Neuron (in vitro differentiated cells): ENCODE measurements around the gene ZNF318.

Source experiments
- H2AFZ ChIP-seq: one replicate; pipeline ENCODE4 v1.6.1; 2013; ENCODE audit warnings: low read depth, mild to moderate bottlenecking, inconsistent platforms, low read length, moderate library complexity
- H3K27me3 ChIP-seq: one replicate; pipeline ENCODE4 v1.6.1; 2013; ENCODE audit warnings: low read length; ENCODE audit not compliant: insufficient read depth
- H3K36me3 ChIP-seq: one replicate; pipeline ENCODE4 v1.6.1; 2013; ENCODE audit warnings: low read length; ENCODE audit not compliant: insufficient read depth
- H3K4me1 ChIP-seq: one replicate; pipeline ENCODE4 v1.6.1; 2013; ENCODE audit warnings: low read length; ENCODE audit not compliant: insufficient read depth
- H3K4me3 ChIP-seq: 2 replicates; pipeline ENCODE4 v1.5.1; 2013; ENCODE audit warnings: mild to moderate bottlenecking, low read length, moderate library complexity
- H3K9me3 ChIP-seq: one replicate; pipeline ENCODE4 v1.6.1; 2013; ENCODE audit warnings: low read length

The ZNF318 gene

DNA sequence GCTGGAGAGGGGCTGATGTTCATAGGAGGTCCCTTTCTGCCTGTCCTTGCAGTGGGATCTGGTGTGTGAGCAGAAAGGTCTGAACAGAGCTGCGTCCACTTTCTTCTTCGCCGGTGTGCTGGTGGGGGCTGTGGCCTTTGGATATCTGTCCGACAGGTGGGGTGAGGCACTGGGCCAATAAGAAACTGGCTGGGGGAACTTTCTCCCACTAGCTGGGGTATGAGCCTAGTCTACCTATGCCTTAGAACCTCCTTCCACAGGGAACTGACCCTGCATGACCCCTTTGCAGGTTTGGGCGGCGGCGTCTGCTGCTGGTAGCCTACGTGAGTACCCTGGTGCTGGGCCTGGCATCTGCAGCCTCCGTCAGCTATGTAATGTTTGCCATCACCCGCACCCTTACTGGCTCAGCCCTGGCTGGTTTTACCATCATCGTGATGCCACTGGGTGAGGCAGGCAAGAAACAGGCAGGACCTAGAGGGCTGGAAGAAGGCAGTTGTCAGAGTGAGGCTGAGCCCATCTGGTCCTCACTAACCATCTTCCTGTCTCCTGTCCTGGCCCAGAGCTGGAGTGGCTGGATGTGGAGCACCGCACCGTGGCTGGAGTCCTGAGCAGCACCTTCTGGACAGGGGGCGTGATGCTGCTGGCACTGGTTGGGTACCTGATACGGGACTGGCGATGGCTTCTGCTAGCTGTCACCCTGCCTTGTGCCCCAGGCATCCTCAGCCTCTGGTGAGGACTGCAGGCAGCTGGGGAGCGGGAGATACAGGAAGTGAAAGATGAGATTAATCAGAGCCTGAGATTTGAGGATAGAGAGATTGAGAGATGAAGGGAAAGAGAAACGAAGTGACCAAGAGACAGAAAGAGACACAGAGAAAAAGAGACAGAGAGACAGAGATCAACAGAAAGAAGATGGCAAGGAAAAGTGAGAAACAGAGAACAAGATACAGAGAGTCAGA is 69.8 kb downstream of the ZNF318 start:
- peaks cover 25% of the 10 kb centered on the region for H3K27me3 ChIP-seq
- H3K36me3 ChIP-seq: no peaks in the 10 kb centered on the region
- H3K9me3 ChIP-seq: no peaks in the 10 kb centered on the region
- H3K4me3 ChIP-seq: no peak overlapping the region
- H2AFZ ChIP-seq: no peak overlapping the region
- peaks cover 12% of the 10 kb centered on the region for H3K4me1 ChIP-seq

DNA sequence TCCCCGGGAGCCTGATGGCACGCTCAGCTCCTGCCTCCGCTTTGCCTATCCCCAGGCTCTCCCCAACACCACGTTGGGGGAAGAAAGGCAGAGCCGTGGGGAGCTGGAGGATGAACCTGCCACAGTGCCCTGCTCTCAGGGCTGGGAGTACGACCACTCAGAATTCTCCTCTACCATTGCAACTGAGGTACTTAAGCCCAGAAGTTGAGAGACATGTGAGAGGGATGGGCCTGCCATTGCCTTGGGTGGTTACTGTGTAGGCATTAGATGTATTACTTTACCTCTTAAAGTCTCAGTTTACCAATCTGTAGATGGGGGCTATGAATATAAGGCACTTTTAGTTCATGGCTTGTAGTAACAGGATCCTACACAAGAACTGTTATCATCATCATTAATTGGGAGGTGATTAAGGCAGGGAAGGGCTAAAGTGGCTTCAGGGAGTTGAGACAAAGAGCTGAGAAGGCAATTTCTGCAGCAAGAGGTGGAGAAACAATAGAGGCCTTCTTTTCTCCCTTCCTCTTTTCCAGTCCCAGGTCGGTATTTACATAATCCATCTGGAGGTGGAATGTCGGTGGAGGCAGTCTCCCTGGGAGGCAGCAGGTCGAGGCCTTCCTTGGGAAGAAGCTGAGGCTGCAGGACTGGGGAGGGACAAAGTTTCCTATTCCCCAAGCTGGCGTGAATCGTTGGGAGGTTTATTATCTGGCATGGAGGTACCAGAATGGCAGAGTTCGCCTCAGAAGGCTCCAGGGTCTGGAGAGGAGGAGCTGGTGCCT is 70.7 kb downstream of the ZNF318 start:
- Histone ChIP-seq H3K27me3 (peaks cover 22% of the 10 kb centered on the region), H3K4me3 (no peak overlapping the region), H2AFZ (no peak overlapping the region), H3K9me3 (no peaks in the 10 kb centered on the region), H3K36me3 (no peaks in the 10 kb centered on the region), H3K4me1 (peaks cover 12% of the 10 kb centered on the region)

DNA sequence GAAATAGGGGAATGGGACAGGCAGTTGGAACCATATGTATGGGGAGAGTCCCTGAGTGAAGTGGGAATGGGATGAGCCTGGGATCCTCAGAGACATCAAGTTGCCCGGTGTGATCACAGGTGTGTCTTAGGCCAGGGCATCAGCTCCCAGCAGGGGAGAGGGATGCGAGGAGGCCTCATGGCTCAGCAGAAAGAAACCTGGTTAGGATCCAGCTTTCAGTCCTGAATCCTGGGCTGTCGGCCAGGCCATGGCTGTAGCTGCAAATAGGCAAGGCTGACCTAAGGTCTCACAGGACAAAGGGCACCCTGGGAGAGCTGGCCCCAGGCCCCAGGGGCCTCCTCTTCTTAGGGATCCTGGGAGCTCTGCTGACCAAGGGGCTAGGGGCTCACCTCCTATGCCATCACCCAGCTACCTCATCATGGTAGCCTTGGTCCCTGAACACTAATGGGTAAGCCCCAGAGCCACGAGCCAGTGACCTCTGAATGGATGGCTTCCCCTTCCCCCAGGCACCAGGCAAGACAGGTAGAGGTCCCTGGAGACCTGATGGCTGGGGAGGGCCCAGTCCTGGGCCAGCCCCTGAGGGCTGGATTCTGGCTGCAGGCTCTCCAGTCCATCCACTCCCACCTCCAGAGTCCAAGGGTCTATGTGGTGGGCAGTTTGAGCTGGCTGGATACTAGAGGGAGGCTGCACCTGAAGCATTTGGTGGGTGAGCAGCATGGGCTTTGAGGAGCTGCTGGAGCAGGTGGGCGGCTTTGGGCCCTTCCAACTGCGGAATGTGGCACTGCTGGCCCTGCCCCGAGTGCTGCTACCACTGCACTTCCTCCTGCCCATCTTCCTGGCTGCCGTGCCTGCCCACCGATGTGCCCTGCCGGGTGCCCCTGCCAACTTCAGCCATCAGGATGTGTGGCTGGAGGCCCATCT is 71.5 kb downstream of the ZNF318 start, which contains the start of gene SLC22A7:
SLC22A7 (plus strand) TSS at position 617 of the 921 bp plus-strand sequence; CDS start at position 716, 99 bp downstream.
- H3K4me3 ChIP-seq: no peak within 1 kb of the TSS
- peaks cover 12% of the 10 kb centered on the region for H3K4me1 ChIP-seq
- peaks cover 18% of the 10 kb centered on the region for H3K27me3 ChIP-seq
- H3K36me3 ChIP-seq: no peaks in the 10 kb centered on the region
- H3K9me3 ChIP-seq: no peaks in the 10 kb centered on the region
- no peak within 1 kb of the TSS for H2AFZ ChIP-seq

GRCh38 chr6:43296780-43297497 is 72.5 kb downstream of the ZNF318 start:
- no peaks in the 10 kb centered on the region for H3K36me3 ChIP-seq
- H3K27me3 ChIP-seq: peaks cover 18% of the 10 kb centered on the region
- H2AFZ ChIP-seq: no peak overlapping the region
- H3K4me3 ChIP-seq: no peak overlapping the region
- H3K9me3 ChIP-seq: no peaks in the 10 kb centered on the region
- peaks cover 12% of the 10 kb centered on the region for H3K4me1 ChIP-seq

DNA sequence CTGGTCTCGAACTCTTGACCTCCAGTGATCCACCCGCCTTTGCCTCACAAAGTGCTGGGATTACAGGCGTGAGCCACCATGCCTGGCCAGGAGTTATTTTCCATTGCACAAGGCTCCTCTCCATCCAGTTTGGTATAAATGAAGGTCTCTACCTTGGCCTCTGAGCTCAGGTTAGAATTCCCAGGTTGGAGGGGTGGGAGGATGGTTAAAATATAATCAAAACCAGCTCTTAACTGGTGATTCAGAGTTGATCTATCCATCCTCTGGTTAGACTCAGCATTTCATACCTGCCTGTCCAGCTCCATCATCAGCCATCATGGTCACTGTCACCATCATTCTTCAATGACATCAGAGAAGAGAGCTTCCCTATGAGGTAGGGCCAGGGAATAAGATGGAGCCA is 74.0 kb downstream of the ZNF318 start:
- Histone ChIP-seq H3K4me1 (peaks cover 12% of the 10 kb centered on the region), H3K27me3 (peaks cover 13% of the 10 kb centered on the region), H3K9me3 (no peaks in the 10 kb centered on the region), H3K36me3 (no peaks in the 10 kb centered on the region), H2AFZ (no peak overlapping the region), H3K4me3 (no peak overlapping the region)

DNA sequence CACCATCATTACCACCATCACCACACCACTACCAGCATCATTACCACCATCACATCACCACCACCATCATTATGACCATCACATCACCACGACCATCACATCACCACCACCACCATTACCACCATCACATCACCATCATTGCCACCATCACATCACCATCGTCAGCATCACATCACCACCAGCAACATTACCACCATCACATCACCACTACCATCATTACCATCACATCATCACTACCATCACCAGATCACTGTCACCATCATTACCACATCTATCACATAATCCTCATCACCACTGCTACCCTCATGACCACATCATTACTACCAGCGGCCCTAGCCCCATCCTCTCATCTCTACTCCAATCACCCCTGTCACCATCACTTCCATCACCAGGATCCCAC is 74.9 kb downstream of the ZNF318 start:
- H3K9me3 ChIP-seq: no peaks in the 10 kb centered on the region
- H2AFZ ChIP-seq: no peak overlapping the region
- peaks cover 12% of the 10 kb centered on the region for H3K4me1 ChIP-seq
- peaks cover 9% of the 10 kb centered on the region for H3K27me3 ChIP-seq
- H3K4me3 ChIP-seq: no peak overlapping the region
- no peaks in the 10 kb centered on the region for H3K36me3 ChIP-seq

DNA sequence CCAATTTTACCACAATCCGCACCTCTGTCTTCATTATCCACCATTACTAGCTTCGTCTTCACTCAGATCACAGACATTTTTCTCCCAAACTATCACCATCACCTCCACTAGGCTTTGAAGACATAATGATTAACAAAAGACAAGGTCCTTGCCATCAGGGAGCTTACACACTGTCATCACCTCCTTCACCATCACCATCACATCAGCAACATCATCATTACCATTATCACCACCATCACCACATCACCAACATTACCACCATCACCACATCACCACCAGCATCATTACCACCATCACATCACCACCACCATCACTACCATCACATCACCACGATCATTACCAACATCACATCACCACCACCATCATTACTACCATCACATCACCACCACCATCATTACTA is 75.7 kb downstream of the ZNF318 start:
- H2AFZ ChIP-seq: no peak overlapping the region
- H3K4me1 ChIP-seq: peaks cover 12% of the 10 kb centered on the region
- H3K4me3 ChIP-seq: no peak overlapping the region
- H3K27me3 ChIP-seq: peaks cover 3% of the 10 kb centered on the region
- H3K36me3 ChIP-seq: no peaks in the 10 kb centered on the region
- H3K9me3 ChIP-seq: no peaks in the 10 kb centered on the region

DNA sequence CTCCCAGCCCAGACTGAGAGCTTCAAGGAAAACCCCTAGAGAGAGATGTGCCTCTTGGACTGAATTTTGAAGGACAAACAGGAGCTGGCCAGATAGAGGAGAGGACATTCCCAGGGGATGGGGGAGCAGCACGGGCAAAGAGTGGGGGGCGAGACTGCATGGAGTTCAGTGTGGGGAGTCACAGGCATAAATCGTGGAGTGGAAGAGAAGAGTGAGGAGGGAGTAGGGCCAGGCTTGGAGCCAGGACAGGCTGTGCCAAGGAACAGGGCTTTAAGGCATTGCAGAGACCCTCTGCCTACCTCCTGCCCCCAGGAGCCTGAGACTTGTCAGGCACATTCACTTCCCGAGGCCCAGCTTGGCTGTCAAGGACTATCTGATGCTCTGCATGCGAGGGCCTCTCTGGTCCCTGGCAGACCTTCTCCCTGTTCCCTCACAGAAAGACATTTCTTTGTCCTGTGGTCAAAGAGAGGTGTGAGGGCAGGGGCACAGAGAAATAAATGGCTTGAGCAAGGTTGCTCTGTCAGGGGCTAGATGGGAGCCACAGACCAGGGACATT is 76.6 kb downstream of the ZNF318 start:
- Histone ChIP-seq H2AFZ (no peak overlapping the region), H3K4me1 (peaks cover 12% of the 10 kb centered on the region), H3K27me3 (peaks cover 3% of the 10 kb centered on the region), H3K4me3 (no peak overlapping the region), H3K9me3 (no peaks in the 10 kb centered on the region), H3K36me3 (no peaks in the 10 kb centered on the region)

DNA sequence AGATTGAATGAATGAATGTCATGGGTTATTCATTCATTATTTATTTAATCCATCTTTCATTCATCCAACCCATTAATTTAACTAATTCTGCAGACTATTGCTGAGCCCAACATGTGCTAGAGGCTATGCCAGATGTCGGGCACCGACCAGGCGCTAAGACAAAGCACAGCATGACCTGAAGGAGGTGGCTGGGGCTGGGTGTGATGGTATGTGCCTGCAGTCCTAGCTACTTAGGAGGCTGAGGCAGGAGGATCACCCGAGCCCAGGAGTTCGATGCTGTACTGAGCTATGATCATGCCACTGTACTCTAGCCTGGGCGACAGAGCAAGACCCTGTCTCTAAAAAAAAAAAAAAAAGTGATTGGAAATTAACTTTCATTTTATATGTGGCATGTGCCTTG is 77.1 kb downstream of the ZNF318 start:
- Histone ChIP-seq H3K27me3 (peaks cover 3% of the 10 kb centered on the region), H3K9me3 (no peaks in the 10 kb centered on the region), H3K36me3 (no peaks in the 10 kb centered on the region), H3K4me1 (peaks cover 7% of the 10 kb centered on the region), H2AFZ (no peak overlapping the region), H3K4me3 (no peak overlapping the region)

GRCh38 chr6:43291708-43292107 is 77.7 kb downstream of the ZNF318 start:
- Histone ChIP-seq H3K9me3 (no peaks in the 10 kb centered on the region), H3K4me3 (no peak overlapping the region), H3K27me3 (peaks cover 3% of the 10 kb centered on the region), H3K36me3 (no peaks in the 10 kb centered on the region), H3K4me1 (peaks cover 2% of the 10 kb centered on the region), H2AFZ (no peak overlapping the region)

DNA sequence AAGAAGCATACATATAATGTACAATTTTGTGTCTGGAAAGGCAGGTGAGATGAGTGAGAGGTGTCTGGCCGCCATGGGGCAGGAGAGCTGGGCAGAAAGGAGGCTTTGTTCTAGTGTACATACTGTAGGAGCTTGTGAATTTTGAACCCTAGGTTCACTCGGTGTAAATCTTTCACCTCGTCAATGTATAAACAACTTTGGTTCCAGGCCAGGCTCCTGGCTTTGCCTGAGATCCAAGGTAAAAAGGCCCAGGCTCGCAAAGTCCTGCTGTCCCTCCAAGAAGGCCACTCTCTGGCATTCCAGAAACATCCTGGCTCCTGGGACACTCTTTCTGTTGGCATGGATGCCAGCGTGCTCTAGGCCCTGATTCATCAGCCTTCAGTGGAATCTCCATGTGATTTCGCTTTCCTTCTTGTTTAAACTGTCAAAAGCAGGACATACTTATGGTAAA is 78.5 kb downstream of the ZNF318 start:
- Histone ChIP-seq H3K36me3 (no peaks in the 10 kb centered on the region), H3K4me3 (no peak overlapping the region), H2AFZ (no peak overlapping the region), H3K27me3 (peaks cover 3% of the 10 kb centered on the region), H3K4me1 (no peaks in the 10 kb centered on the region), H3K9me3 (no peaks in the 10 kb centered on the region)
